Ovary (tissue), 9 donors: ENCODE measurements around the gene STAT5A. TPM values are rescaled to one million over a fixed set of nuclear protein-coding genes. Genes with fewer than 3 reads are reported as not detected.
A peak's percentile ranks its signal among the peaks of the same experiment; 100 is the strongest.

Experiments used
- DNase-seq, 5 donors: peaks; one replicate each; pipeline ENCODE4 v3.0.0-alpha.2; 2019 to 2020
- H3K27ac ChIP-seq, 2 donors: fragments of 200-600 bp; one replicate each; pipeline versions ENCODE4 v1.5.1 to v1.8.0; 2019 to 2022
- H3K27me3 ChIP-seq: fragments of 200-600 bp; one replicate; pipeline ENCODE4 v1.8.0; 2022
- H3K36me3 ChIP-seq: fragments of 200-600 bp; sonication (generic); one replicate; pipeline ENCODE4 v1.5.1; 2019
- H3K4me1 ChIP-seq: one replicate; pipeline ENCODE4 v1.8.1; 2013; ENCODE audit warnings: mild to moderate bottlenecking, moderate library complexity; ENCODE audit not compliant: insufficient read depth
- H3K4me3 ChIP-seq: fragments of 200-600 bp; sonication (generic); one replicate; pipeline ENCODE4 v1.5.1; 2017
- H3K9me3 ChIP-seq, 2 donors: fragments of 200-600 bp in 1 of 2; sonication (generic) in 1 of 2; one replicate each; pipeline versions ENCODE4 v1.5.1 to v1.8.1; 2013 to 2019; ENCODE audit warnings: mild to moderate bottlenecking in 1 of 2, moderate library complexity in 1 of 2
- CTCF ChIP-seq, 3 donors: fragments of 450-650 bp in 2 of 3; fragments of 200-600 bp in 1 of 3; IDR thresholded peaks; one replicate each; pipeline versions ENCODE4 v1.5.1 to v1.8.0; 2016 to 2022; ENCODE audit warnings: antibody characterized with exemption in 3 of 3, mild to moderate bottlenecking in 1 of 3
- EP300 ChIP-seq: sonication (generic); formaldehyde crosslinking; IDR thresholded peaks from one replicate; pipeline ENCODE4 v1.6.1; 2017; ENCODE audit warnings: antibody characterized with exemption
- POLR2A ChIP-seq: fragments of 450-650 bp; IDR thresholded peaks from one replicate; pipeline ENCODE4 v1.6.1; 2017; ENCODE audit warnings: antibody characterized with exemption, mild to moderate bottlenecking, moderate library complexity
- WGBS, 3 donors: extraction: QIAGEN DNeasy Blood & Tissue Kit in 1 of 3; methylation state at CpG; one replicate each; pipeline versions ENCODE4 v1.1.5 to v1.1.7; 2013 to 2017; 5-methylcytosine and 5-hydroxymethylcytosine counted together
- intact Hi-C, 4 donors: fragments of 100-400 bp; cut with DNase I; formaldehyde crosslinking; loops; one replicate each; pipeline versions ENCODE4 v1.11.0 to v1.15.1; 2022 to 2023
- polyA plus RNA-seq, 2 donors: library from polyadenylated mRNA; stranded (reverse); fragments of 200-250 nt in 1 of 2; fragments of 350-450 nt in 1 of 2; fragmentation: Illumina TruSeq in 1 of 2; extraction: RNeasy Lipid Tissue Mini Kit (QIAGEN cat#74804) in 1 of 2; gene quantifications; one replicate each; pipeline ENCODE4 v1.2.3, GENCODE V29; 2013 to 2014
- total RNA-seq, 7 donors: library from RNA; depleted of rRNA in 2 of 7; stranded (reverse); fragments of >200 nt in 2 of 7; fragmentation: NEBNext Ultra II Directional in 3 of 7; extraction: Animal tissue kit (Norgen Biotek cat#: 25700) in 3 of 7; gene quantifications; one replicate each; pipeline versions ENCODE4 v1.1.0 to v1.2.4, GENCODE V29; 2016 to 2023
- donor health status: DM: no; HTN: no; CAD: no; lungs with moderate emphysema.
- donor health status: DM: no; HTN: no; CAD: no.
- donor health status: Bipolar disorder and iron deficiency.
- donor health status: DM: yes; HTN: yes; CAD: no.
- donor health status: DM: no; HTN: no; CAD: no.
- donor health status: DM: yes; HTN: yes; CAD: no.

Gene STAT5A
- total and polyA plus RNA-seq, 9 donors, result 19.5 to 82.8 (median 51.4) TPM

GRCh38 chr17:42274812-42275526, 13.3 kb upstream of the STAT5A start:
- peak overlapping the region; percentile 82 for H3K4me3 ChIP-seq
- intact Hi-C loops, result no loop called here
- H3K36me3 ChIP-seq, result no peaks in the 10 kb centered on the region
- TF ChIP-seq CTCF (IDR thresholded peaks at IDR 0.05) (no peak), EP300 (no peak), POLR2A (no peak)
- no peaks in the 10 kb centered on the region for H3K9me3 ChIP-seq
- WGBS, 3 donors, result 7 to 13% (median 8%) methylated on average over 13 of the region's 13 CpGs
- DNase-seq, result no peak
- H3K27ac ChIP-seq, result peak overlapping the region; percentile 78 to 86
- peaks cover 5% of the 10 kb centered on the region for H3K4me1 ChIP-seq
- H3K27me3 ChIP-seq, result no peaks in the 10 kb centered on the region

- TF ChIP-seq CTCF (IDR thresholded peaks at IDR 0.05), result no peak
- TF ChIP-seq EP300, result no peak
- TF ChIP-seq POLR2A, result no peak
- Histone ChIP-seq H3K27ac (peak overlapping the region; percentile 78 to 86), H3K36me3 (no peaks in the 10 kb centered on the region), H3K4me1 (peaks cover 4% of the 10 kb centered on the region), H3K27me3 (no peaks in the 10 kb centered on the region), H3K4me3 (peak overlapping the region; percentile 82), H3K9me3 (no peaks in the 10 kb centered on the region)
- intact Hi-C loops, result no loop called here
- DNase-seq, result peak; percentile 53 to 74 (median 54)
- WGBS, 3 donors, result 0 to 1% (median 0%) methylated on average over 25 to 82 of the region's 82 CpGs
These were observed 12.6 kb upstream of the STAT5A start for GRCh38 chr17:42275527-42276358.

- H3K4me3 ChIP-seq, result peak within 1 kb of the TSS; percentile 82
- 0 to 1% methylated on average over 19 to 42 of the region's 47 CpGs; no CpG with 5 or more reads in 1 of the 3 donors for WGBS, 3 donors
- H3K27ac ChIP-seq, result peak within 1 kb of the TSS; percentile 78 to 86
- peaks cover 3% of the 10 kb centered on the region for H3K4me1 ChIP-seq
- DNase-seq, result peak; percentile 67 to 85 (median 77)
- no peaks in the 10 kb centered on the region for H3K36me3 ChIP-seq
- intact Hi-C loops, result no loop called here
- H3K9me3 ChIP-seq, result no peaks in the 10 kb centered on the region
- H3K27me3 ChIP-seq, result no peaks in the 10 kb centered on the region
- TF ChIP-seq POLR2A (peak; percentile 67), EP300 (no peak), CTCF (IDR thresholded peaks at IDR 0.05) (no peak)
These were observed 12.0 kb upstream of the STAT5A start, which contains the start of gene STAT5B for GRCh38 chr17:42276359-42276608. Gene STAT5B (minus strand): TSS chr17:42276391. CDS start chr17:42232127, 44,264 bp downstream.

GRCh38 chr17:42276609-42277341, 11.5 kb upstream of the STAT5A start:
- peak overlapping the region; percentile 82 for H3K4me3 ChIP-seq
- peaks cover 3% of the 10 kb centered on the region for H3K4me1 ChIP-seq
- DNase-seq, result peak; percentile 82 to 85 (median 84)
- peak overlapping the region; percentile 78 to 86 for H3K27ac ChIP-seq
- H3K36me3 ChIP-seq, result no peaks in the 10 kb centered on the region
- no peak for TF ChIP-seq POLR2A
- no peak for TF ChIP-seq CTCF (IDR thresholded peaks at IDR 0.05)
- intact Hi-C loops, result no loop called here
- H3K9me3 ChIP-seq, result no peaks in the 10 kb centered on the region
- 1 to 2% (median 1%) methylated on average over 12 to 44 of the region's 44 CpGs for WGBS, 3 donors
- H3K27me3 ChIP-seq, result no peaks in the 10 kb centered on the region
